Measurements from ENCODE around the gene SORD. TPM values are rescaled to one million over a fixed set of nuclear protein-coding genes. Genes with fewer than 3 reads are reported as not detected.
A peak's percentile ranks its signal among the peaks of the same experiment; 100 is the strongest.
"Not testable (repeated sequence)": the region's sequence is repeated elsewhere in the genome, so short reads cannot be mapped to it uniquely, and the experiment has no call there.

The SORD gene
- total RNA-seq, 2 donors from 2014 or later, result 197 to 593 TPM

- WGBS, result 97% methylated on average over 9 of the region's 9 CpGs
- intact Hi-C loops (cut with DNase I), result not testable (repeated sequence)
Measured at GRCh38 chr15:45020901-45021259, 2.1 kb upstream of the SORD start.

GRCh38 chr15:45021348-45021747 is 1.6 kb upstream of the SORD start:
- no peaks in the 10 kb centered on the region for H3K36me3 ChIP-seq
- H3K4me1 ChIP-seq (replicated peaks), result no peaks in the 10 kb centered on the region
- no peaks in the 10 kb centered on the region for H3K9me3 ChIP-seq
- H3K4me3 ChIP-seq, result no peak overlapping the region
- 94% methylated on average over 6 of the region's 6 CpGs for WGBS
- H3K27me3 ChIP-seq (replicated peaks; ENCODE audit: insufficient read depth), result no peaks in the 10 kb centered on the region
- no peak for TF ChIP-seq POLR2A (IDR thresholded peaks at IDR 0.05)
- no peak for TF ChIP-seq POLR2AphosphoS5 (IDR thresholded peaks at IDR 0.05)
- no peak for TF ChIP-seq CTCF (IDR thresholded peaks at IDR 0.05)
- DNase-seq (ENCODE audit: low spot score), result no peak
- intact Hi-C loops (cut with DNase I), result no loop called here
- no peak overlapping the region for H3K27ac ChIP-seq

More at GRCh38 chr15:45020901-45021259, 2.1 kb upstream of the SORD start:
- not testable (repeated sequence) for H3K4me1 ChIP-seq (replicated peaks); H3K27ac ChIP-seq; H3K9me3 ChIP-seq; H3K4me3 ChIP-seq; DNase-seq (ENCODE audit: low spot score); H3K36me3 ChIP-seq; H3K27me3 ChIP-seq (replicated peaks; ENCODE audit: insufficient read depth)

GRCh38 chr15:45023659-45024225 is 747 bp downstream of the SORD start:
- WGBS, result 15% methylated on average over 4 of the region's 4 CpGs
- Histone ChIP-seq H3K4me3 (peak overlapping the region; percentile 59 to 64), H3K36me3 (no peaks in the 10 kb centered on the region), H3K9me3 (no peaks in the 10 kb centered on the region), H3K4me1 (replicated peaks) (no peaks in the 10 kb centered on the region), H3K27me3 (replicated peaks; ENCODE audit: insufficient read depth) (no peaks in the 10 kb centered on the region), H3K27ac (peak overlapping the region; percentile 84 to 87)
- TF ChIP-seq POLR2A (IDR thresholded peaks at IDR 0.05), result no peak
- no peak for TF ChIP-seq CTCF (IDR thresholded peaks at IDR 0.05)
- TF ChIP-seq POLR2AphosphoS5 (IDR thresholded peaks at IDR 0.05), result no peak
- intact Hi-C loops (cut with DNase I), result no loop called here
- no peak for DNase-seq (ENCODE audit: low spot score)

GRCh38 chr15:45024649-45025048 is 1.7 kb downstream of the SORD start:
- peak; percentile 38 for TF ChIP-seq POLR2AphosphoS5 (IDR thresholded peaks at IDR 0.05)
- TF ChIP-seq CTCF (IDR thresholded peaks at IDR 0.05), result peak in 1 of 4 experiments; percentile 29
- H3K4me3 ChIP-seq, result peak overlapping the region in 1 of 2 donors; percentile 34

GRCh38 chr15:45025627-45026026 is 2.6 kb downstream of the SORD start:
- Histone ChIP-seq H3K4me3 (peak overlapping the region in 1 of 2 donors; percentile 34), H3K27ac (peak overlapping the region; percentile 67 to 79)
- H3K27me3 ChIP-seq (replicated peaks; ENCODE audit: insufficient read depth); intact Hi-C loops (cut with DNase I); H3K36me3 ChIP-seq; H3K9me3 ChIP-seq; DNase-seq (ENCODE audit: low spot score); H3K4me1 ChIP-seq (replicated peaks): not testable (repeated sequence)
- WGBS, result 88% methylated on average over 3 of the region's 3 CpGs

More at GRCh38 chr15:45024649-45025048, 1.7 kb downstream of the SORD start:
- H3K27me3 ChIP-seq (replicated peaks; ENCODE audit: insufficient read depth); H3K36me3 ChIP-seq; intact Hi-C loops (cut with DNase I); H3K9me3 ChIP-seq; H3K4me1 ChIP-seq (replicated peaks): not testable (repeated sequence)
- H3K27ac ChIP-seq, result peak overlapping the region; percentile 67 to 79
- DNase-seq (ENCODE audit: low spot score), result peak; percentile 66
- WGBS, result 59% methylated on average over 3 of the region's 3 CpGs

- WGBS, result 84% methylated on average over 5 of the region's 5 CpGs
- H3K9me3 ChIP-seq, result no peaks in the 10 kb centered on the region
- peak overlapping the region in 1 of 2 donors; percentile 18 for H3K4me3 ChIP-seq
- H3K27ac ChIP-seq, result peak overlapping the region in 1 of 2 donors; percentile 79
- H3K27me3 ChIP-seq (replicated peaks; ENCODE audit: insufficient read depth), result no peaks in the 10 kb centered on the region
- no peaks in the 10 kb centered on the region for H3K4me1 ChIP-seq (replicated peaks)
- no peak for DNase-seq (ENCODE audit: low spot score)
- intact Hi-C loops (cut with DNase I), result no loop called here
- TF ChIP-seq CTCF (IDR thresholded peaks at IDR 0.05), result no peak
- TF ChIP-seq POLR2A (IDR thresholded peaks at IDR 0.05), result no peak
- TF ChIP-seq POLR2AphosphoS5 (IDR thresholded peaks at IDR 0.05), result no peak
- no peaks in the 10 kb centered on the region for H3K36me3 ChIP-seq
Measured at GRCh38 chr15:45026651-45027190, 3.7 kb downstream of the SORD start.
